ENCODE measurements around the gene RPN1.

DNA sequence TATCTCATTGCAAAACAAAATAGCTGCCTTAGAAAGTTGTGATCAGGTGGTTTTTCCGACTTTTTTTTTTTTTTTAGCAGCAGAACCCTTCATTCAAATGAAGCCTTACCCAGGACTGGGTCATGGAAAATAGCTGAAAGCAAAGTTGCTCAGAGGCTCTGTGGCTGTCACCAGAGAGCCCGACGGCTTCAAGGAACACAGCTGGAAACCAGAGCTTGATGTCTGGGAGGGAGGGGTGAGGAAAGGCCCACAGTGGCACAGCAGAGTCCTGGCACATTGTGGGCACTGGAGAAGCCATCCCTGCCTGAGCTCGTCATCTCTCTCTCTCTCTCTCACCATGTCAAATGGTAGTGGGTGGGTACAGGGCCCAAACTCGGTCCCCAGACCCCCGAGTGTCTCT lies 77.5 kb downstream of the RPN1 start:
- no peak for TF ChIP-seq POLR2A (IDR thresholded peaks at IDR 0.05)
- TF ChIP-seq, protein P1, sequence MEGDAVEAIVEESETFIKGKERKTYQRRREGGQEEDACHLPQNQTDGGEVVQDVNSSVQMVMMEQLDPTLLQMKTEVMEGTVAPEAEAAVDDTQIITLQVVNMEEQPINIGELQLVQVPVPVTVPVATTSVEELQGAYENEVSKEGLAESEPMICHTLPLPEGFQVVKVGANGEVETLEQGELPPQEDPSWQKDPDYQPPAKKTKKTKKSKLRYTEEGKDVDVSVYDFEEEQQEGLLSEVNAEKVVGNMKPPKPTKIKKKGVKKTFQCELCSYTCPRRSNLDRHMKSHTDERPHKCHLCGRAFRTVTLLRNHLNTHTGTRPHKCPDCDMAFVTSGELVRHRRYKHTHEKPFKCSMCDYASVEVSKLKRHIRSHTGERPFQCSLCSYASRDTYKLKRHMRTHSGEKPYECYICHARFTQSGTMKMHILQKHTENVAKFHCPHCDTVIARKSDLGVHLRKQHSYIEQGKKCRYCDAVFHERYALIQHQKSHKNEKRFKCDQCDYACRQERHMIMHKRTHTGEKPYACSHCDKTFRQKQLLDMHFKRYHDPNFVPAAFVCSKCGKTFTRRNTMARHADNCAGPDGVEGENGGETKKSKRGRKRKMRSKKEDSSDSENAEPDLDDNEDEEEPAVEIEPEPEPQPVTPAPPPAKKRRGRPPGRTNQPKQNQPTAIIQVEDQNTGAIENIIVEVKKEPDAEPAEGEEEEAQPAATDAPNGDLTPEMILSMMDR (IDR thresholded peaks at IDR 0.05) = no peak
- TF ChIP-seq EP300 (IDR thresholded peaks at IDR 0.05) = no peak
- TF ChIP-seq POLR2AphosphoS5 (IDR thresholded peaks at IDR 0.05) = no peak

All from suprapubic skin (tissue), 4 donors.